Cardiac atrium fibroblast (primary cell): ENCODE measurements around the gene LCE2D. TPM values are rescaled to one million over a fixed set of nuclear protein-coding genes. Genes with fewer than 3 reads are reported as not detected.

Experiments used
- total RNA-seq: library from RNA; depleted of rRNA; stranded (reverse); fragments of >200 nt; gene quantifications from 2 replicates; pipeline ENCODE4 v1.2.3, GENCODE V29; 2015

The LCE2D gene
- total RNA-seq = not detected in 2 replicates

DNA sequence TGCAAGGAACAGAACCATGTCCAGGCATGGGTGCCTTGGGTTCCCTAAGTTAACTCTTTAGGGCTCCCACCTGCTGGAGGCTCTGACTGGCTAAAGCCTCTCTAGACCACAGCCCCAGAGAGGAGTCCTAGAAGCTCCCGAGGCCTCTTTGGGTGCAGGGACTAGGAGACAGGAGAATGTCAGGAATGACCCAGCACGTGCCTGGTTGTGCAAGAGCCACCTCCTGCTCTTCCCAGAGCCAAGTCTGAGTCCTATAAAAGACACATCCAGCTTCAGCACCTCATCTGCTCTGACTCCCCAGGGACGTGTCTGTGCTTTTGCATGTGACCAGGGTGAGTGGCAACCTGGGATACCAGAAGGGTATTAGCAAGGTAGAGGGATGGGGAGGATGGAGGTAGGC, at the start of gene LCE2D:
TSS of gene LCE2D (plus strand) at position 283 of the 400 bp plus-strand sequence. CDS start 726 bp downstream, outside the sequence.

GRCh38 chr1:152613511-152613910, 49.7 kb upstream of the LCE2D start, which contains the start of gene LCE3B:
Gene LCE3B (plus strand): TSS chr1:152613811. CDS start chr1:152613811, 0 bp downstream.

GRCh38 chr1:152622803-152623202, 40.4 kb upstream of the LCE2D start, which contains the start of gene LCE3A:
Gene LCE3A (minus strand): TSS chr1:152623103. CDS start chr1:152623103, 0 bp downstream.

DNA sequence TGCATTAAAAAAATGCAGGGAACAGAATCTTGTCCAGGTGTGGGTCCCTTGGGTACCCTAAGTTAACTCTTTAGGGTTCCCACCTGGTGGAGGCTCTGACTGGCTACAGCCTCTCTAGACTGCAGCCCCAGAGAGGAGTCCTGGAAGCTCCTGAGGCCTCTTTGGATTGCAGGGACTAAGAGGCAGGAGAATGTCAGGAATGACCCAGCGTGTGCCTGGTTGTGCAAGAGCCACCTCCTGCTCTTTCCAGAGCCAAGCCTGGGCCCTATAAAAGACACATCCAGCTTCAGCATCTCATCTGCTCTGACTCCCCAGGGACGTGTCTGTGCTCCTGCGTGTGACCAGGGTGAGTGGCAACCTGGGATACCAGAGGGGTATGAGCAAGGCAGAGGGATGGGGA, 11.8 kb downstream of the LCE2D start, which contains the start of gene LCE2C:
TSS of gene LCE2C (plus strand) at position 297 of the 400 bp plus-strand sequence. CDS start 737 bp downstream, outside the sequence.

GRCh38 chr1:152685823-152686222, 22.6 kb downstream of the LCE2D start, which contains the start of gene LCE2B:
Gene LCE2B (plus strand): TSS chr1:152686123. CDS start chr1:152686844, 721 bp downstream.

GRCh38 chr1:152697701-152698600, 34.8 kb downstream of the LCE2D start, which contains the start of gene LCE2A:
Gene LCE2A (plus strand): TSS chr1:152698345. CDS start chr1:152698902, 557 bp downstream.

DNA sequence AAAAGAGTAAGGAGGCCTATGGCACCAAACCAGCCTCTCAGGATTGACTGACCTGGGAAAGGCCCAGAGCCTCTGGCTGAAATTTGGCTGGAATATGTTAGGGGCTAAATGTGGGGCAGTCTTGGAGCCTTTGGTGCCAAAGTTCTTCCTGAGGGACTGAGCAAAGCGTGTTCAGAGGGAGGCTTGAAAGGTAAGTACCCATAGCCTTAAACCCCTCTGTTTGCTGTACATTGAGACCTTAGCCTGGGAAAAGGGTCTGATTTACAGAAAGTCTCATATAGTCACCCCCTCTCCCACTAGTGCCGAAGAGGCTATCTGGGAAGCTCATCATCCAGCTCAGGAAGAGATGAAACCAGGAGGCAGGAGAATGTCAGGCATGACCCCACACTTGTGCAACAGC, 44.7 kb downstream of the LCE2D start, which contains the start of gene LCE4A:
TSS of gene LCE4A (plus strand) at position 301 of the 400 bp plus-strand sequence. CDS start 916 bp downstream, outside the sequence.

Other genes with a start within 250 kb of the LCE2D start
- gene CRNN, start 249.1 kb upstream of the LCE2D start, total RNA-seq = not detected in 2 replicates
- gene LCE5A, start 152.6 kb upstream of the LCE2D start, total RNA-seq = not detected in 2 replicates
- gene CRCT1, start 148.9 kb upstream of the LCE2D start, total RNA-seq = not detected in 2 replicates
- not detected in 2 replicates for gene LCE3E, start 96.6 kb upstream of the LCE2D start, total RNA-seq
- not detected in 2 replicates for gene LCE3D, start 82.9 kb upstream of the LCE2D start, total RNA-seq
- not detected in 2 replicates for gene LCE3C, start 63.1 kb upstream of the LCE2D start, total RNA-seq
- gene LCE3B, start 49.6 kb upstream of the LCE2D start, total RNA-seq = not detected in 2 replicates
- gene LCE3A, start 40.3 kb upstream of the LCE2D start, total RNA-seq = not detected in 2 replicates
- not detected in 2 replicates for gene LCE2C, start 11.9 kb downstream of the LCE2D start, total RNA-seq
- not detected in 2 replicates for gene LCE2B, start 22.7 kb downstream of the LCE2D start, total RNA-seq
- gene LCE2A, start 35.0 kb downstream of the LCE2D start, total RNA-seq = not detected in 2 replicates
- not detected in 2 replicates for gene LCE4A, start 44.8 kb downstream of the LCE2D start, total RNA-seq
- not detected in 2 replicates for gene KPRP, start 94.6 kb downstream of the LCE2D start, total RNA-seq
- not detected in 2 replicates for gene LCE1F, start 111.8 kb downstream of the LCE2D start, total RNA-seq
- not detected in 2 replicates for gene LCE1E, start 122.9 kb downstream of the LCE2D start, total RNA-seq
- gene LCE1D, start 133.3 kb downstream of the LCE2D start, total RNA-seq = not detected in 2 replicates
- gene LCE1C, start 143.3 kb downstream of the LCE2D start, total RNA-seq = not detected in 2 replicates
- not detected in 2 replicates for gene LCE1B, start 148.6 kb downstream of the LCE2D start, total RNA-seq
- gene LCE1A, start 164.1 kb downstream of the LCE2D start, total RNA-seq = not detected in 2 replicates
- not detected in 2 replicates for gene LCE6A, start 179.5 kb downstream of the LCE2D start, total RNA-seq
- gene LCE7A, start 196.6 kb downstream of the LCE2D start, total RNA-seq = not detected in 2 replicates
- gene SMCP, start 214.9 kb downstream of the LCE2D start, total RNA-seq = not detected in 2 replicates
- gene IVL, start 245.2 kb downstream of the LCE2D start, total RNA-seq = not detected in 2 replicates